WERI-Rb-1 (cell line): ENCODE measurements around the gene KRTAP10-12.

Source experiments
- DNase-seq: peaks from one replicate; pipeline ENCODE4 v3.0.0-alpha.2; 2020
- H3K27ac ChIP-seq: fragments of 250-450 bp; sonication (Bioruptor Pico); 2 replicates; pipeline ENCODE4 v1.5.1; 2020; ENCODE audit warnings: mild to moderate bottlenecking, moderate library complexity
- H3K27me3 ChIP-seq: fragments of 250-450 bp; sonication (Bioruptor Pico); 2 replicates; pipeline ENCODE4 v1.5.1; 2021; ENCODE audit warnings: mild to moderate bottlenecking, low read depth, moderate library complexity; ENCODE audit not compliant: insufficient read depth, severe bottlenecking
- H3K36me3 ChIP-seq: fragments of 250-450 bp; sonication (Bioruptor Pico); 2 replicates; pipeline ENCODE4 v1.5.1; 2020; ENCODE audit warnings: mild to moderate bottlenecking, moderate library complexity
- H3K4me3 ChIP-seq: 2 replicates; pipeline ENCODE4 v1.5.1; 2011; ENCODE audit warnings: low read depth, mild to moderate bottlenecking, control low read depth, low read length
- H3K9me3 ChIP-seq: fragments of 250-450 bp; sonication (Bioruptor Pico); 2 replicates; pipeline ENCODE4 v1.5.1; 2021; ENCODE audit warnings: mild to moderate bottlenecking, moderate library complexity; ENCODE audit not compliant: severe bottlenecking
- TF ChIP-seq, protein P1 (sequence below): IDR thresholded peaks from 2 replicates; pipeline ENCODE4 v1.5.1; 2011; ENCODE audit warnings: low read depth, mild to moderate bottlenecking, control low read depth, inconsistent platforms, low read length

KRTAP10-12 gene

DNA sequence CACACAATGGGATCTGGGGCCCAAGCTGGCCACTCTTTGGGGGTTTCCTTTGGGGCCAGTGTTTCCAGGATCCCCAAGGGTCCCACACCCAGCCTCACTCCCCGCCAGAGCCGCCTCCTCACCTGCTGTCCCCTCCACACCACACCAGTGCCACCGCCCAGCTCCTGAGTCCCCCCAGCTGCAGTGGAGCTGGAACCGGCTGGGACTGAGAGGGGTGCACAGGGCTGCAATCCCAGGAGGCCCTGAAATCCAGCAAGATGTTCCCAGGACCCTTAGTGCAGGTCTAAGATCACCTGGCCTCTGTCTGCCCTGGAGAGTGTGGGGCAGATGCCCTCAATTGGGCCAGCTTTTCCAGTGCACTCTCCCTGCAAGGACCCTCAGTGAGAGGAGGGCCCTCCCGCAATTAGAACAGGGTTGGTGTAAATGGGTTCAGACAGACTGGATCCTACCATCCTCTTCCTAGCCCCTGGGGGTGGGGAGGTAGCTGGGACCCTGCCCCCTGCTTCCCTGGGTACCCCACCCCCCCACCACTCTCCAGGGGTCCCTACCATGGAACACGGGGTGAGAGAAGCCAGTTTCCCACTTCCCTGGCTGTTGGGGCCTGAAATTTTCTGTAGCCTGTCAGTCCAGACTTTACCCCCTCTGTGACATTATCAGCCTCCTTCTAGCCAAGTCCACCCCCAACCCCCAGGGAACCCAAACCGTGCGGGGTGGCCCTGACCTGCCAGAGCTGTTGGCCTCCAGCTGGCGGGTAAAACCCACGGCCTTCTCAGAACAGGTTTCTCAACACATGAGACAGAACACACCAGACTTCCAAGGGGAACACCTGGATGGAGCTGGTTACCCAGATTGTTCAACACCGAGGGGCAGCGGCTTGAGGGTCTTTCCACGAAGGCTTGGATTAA is 7.0 kb downstream of the KRTAP10-12 start:
- TF ChIP-seq, protein P1, sequence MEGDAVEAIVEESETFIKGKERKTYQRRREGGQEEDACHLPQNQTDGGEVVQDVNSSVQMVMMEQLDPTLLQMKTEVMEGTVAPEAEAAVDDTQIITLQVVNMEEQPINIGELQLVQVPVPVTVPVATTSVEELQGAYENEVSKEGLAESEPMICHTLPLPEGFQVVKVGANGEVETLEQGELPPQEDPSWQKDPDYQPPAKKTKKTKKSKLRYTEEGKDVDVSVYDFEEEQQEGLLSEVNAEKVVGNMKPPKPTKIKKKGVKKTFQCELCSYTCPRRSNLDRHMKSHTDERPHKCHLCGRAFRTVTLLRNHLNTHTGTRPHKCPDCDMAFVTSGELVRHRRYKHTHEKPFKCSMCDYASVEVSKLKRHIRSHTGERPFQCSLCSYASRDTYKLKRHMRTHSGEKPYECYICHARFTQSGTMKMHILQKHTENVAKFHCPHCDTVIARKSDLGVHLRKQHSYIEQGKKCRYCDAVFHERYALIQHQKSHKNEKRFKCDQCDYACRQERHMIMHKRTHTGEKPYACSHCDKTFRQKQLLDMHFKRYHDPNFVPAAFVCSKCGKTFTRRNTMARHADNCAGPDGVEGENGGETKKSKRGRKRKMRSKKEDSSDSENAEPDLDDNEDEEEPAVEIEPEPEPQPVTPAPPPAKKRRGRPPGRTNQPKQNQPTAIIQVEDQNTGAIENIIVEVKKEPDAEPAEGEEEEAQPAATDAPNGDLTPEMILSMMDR, result no peak
- Histone ChIP-seq H3K27ac (peak overlapping the region; percentile 27), H3K4me3 (no peak overlapping the region), H3K36me3 (no peaks in the 10 kb centered on the region), H3K9me3 (no peaks in the 10 kb centered on the region), H3K27me3 (no peaks in the 10 kb centered on the region)
- DNase-seq, result peak; percentile 11

DNA sequence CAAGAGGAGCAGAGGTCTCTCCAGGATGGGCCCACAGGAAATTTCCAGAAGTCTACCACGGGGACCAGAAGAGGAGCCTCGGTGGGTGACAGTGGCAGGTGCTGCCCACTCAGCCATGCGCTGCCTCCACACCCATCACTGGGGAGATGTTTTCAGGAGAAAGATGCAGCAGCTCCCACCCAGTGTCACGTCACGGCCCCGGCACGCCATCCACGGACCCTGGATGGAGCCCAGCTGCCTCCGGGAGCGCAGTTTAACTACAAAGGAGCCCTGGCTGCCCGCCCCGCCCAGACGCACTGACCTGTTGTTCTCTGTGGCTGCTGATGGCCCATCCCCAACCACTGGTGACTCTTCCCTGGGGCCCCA is 7.6 kb downstream of the KRTAP10-12 start:
- Histone ChIP-seq H3K4me3 (no peak overlapping the region), H3K36me3 (no peaks in the 10 kb centered on the region), H3K27ac (peak overlapping the region; percentile 27), H3K27me3 (no peaks in the 10 kb centered on the region), H3K9me3 (no peaks in the 10 kb centered on the region)
- DNase-seq, result peak; percentile 42
- TF ChIP-seq, protein P1, result no peak

DNA sequence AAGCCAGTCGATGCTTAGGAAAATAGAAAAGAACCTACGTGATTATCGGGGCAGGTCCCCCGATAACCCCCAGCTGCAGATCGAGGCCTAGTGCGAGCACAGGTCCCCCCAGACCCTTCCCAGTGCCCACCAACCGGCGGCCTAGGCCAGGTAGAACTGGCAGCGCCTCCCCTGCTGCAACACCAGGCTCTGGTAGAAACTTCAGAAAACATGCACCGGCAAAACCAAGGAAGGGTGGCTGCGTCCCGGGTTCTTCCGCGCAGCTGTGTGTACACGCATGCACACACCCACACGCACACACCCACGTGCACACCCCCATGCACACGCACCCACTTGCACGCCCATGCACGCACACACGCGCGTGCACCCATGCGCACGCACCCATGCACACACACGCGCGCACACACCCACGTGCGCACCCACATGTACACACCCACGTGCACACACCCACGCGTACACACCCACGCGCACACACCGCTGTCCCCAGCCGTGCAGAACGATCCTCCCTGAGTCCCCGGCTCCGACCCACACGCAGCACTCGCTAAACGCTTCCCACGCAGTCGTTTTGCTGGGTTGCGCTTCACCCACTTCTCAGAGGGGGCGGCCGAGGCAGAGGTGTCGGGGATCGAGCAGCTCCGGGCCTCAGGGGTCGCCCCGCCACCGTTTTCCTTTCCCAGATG is 9.2 kb downstream of the KRTAP10-12 start:
- H3K9me3 ChIP-seq, result no peaks in the 10 kb centered on the region
- H3K27ac ChIP-seq, result no peak overlapping the region
- no peaks in the 10 kb centered on the region for H3K27me3 ChIP-seq
- H3K36me3 ChIP-seq, result no peaks in the 10 kb centered on the region
- DNase-seq, result peak; percentile 5
- H3K4me3 ChIP-seq, result no peak overlapping the region
- TF ChIP-seq, protein P1, result no peak

DNA sequence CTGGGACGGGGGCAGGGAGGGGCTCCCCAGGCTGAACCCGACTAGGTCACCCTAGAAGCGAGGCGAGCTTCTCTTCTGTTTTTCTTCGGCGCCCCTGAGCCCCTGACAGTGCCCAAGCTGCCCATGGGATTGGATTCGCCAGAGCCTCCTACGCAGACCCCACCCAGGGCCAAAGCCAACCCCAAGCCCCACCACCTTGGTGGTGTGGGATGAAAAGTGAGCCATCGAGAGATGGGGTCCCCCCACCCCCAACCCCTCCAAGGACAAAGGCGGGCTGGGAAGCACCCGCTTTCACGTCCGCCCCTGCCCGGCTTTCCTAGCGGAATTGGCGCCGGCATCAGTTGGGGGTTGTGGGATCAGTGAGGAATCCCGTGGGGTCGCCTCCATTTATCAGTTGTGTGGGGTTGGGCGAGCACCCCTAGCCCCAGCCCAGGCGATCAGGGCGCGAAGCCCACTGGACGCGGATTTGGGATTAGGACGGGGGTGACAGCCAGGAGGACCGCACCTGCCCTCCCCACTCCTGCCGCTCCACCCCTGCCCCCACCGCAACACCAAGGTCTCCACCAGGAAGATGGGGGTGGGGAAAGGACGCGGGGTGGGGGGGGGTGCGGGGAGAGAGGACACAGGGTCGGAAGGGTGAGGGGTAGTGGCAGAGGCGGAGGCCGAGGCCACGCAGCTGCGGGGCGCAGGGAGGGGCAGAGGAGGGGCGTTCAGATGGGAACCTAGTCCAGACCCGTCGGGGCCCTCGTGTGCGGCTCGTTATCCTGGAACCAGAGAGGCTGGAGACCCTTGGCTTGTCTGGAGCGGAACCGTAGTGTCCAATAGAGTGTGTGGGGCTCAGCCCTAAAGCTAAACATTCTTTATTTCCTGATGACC is 10.0 kb downstream of the KRTAP10-12 start:
- TF ChIP-seq, protein P1, result no peak
- no peak overlapping the region for H3K4me3 ChIP-seq
- peak; percentile 6 for DNase-seq
- no peaks in the 10 kb centered on the region for H3K27me3 ChIP-seq
- H3K9me3 ChIP-seq, result no peaks in the 10 kb centered on the region
- H3K36me3 ChIP-seq, result no peaks in the 10 kb centered on the region
- no peak overlapping the region for H3K27ac ChIP-seq

DNA sequence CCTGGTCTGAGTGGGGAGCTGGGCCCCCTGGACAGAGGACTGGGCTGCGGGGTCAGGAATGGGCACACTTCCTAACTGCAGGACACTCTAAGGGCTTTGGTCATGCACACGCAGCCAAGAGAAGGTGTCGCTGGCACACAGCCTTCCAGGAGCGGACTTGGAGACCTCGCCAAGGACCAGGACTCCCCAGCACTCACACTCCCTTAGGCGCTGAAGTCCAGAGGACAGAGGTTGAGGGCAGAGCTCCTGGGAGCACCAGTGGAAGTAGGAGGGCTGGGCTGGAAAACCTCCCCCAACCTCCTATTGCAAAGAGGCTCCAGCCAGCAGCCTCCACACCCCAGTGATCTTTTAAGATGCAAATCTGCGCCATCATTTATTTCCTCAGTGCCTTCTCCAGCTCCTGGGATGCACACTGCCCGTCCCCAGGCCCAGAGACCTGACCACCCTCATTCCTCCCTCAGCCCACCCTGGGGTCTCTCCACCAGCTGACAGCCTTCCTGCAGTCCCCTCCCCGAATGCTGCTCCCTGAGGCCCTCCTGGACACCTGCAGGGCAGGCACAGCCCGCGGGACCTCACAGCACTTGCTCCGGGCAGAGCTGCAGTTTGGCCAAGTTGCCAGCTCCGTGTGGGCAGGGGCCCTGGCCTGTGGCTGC is 11.4 kb downstream of the KRTAP10-12 start:
- H3K36me3 ChIP-seq, result no peaks in the 10 kb centered on the region
- DNase-seq, result peak; percentile 10
- H3K4me3 ChIP-seq, result no peak overlapping the region
- H3K27ac ChIP-seq, result 0 out of 2 replicates have a peak overlapping the region, but pooled peaks have one; percentile 7
- no peaks in the 10 kb centered on the region for H3K9me3 ChIP-seq
- H3K27me3 ChIP-seq, result no peaks in the 10 kb centered on the region
- TF ChIP-seq, protein P1, result no peak
